ENCODE measurements around the gene FTO.
A peak's percentile ranks its signal among the peaks of the same experiment; 100 is the strongest.

Gene FTO

GRCh38 chr16:54156349-54156748 is 452.4 kb downstream of the FTO start:
- no peak for DNase-seq (ENCODE audit: low read depth in 2 of 2)

GRCh38 chr16:54158986-54159385 is 455.0 kb downstream of the FTO start:
- DNase-seq (ENCODE audit: low read depth in 2 of 2), result no peak

DNA sequence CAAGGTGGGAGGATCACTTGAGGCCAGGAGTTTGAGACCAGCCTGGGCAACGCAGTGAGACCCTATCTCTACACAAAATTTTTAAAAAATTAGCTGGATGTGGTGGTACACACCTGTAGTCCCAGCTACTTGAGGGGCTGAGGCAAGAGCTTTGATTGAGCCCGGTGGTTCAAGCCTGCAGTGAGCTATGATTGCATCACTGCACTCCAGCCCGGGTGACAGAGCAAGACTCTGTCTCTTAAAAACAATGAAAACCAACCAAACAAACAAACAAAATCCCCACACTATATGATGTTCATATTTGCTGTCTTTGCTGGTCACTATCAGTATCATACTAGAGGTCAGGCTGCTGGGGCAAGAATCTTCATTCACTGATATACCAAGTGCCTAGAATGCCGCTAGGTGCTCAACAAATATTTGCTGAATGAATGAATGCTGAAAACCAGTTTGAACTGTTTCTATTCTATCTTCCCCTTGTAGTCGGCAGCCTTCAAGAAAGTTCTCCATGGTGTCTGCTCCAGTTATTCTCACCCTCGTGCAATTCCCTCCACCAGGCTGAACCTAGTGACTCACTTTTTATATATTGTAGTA is 455.6 kb downstream of the FTO start:
- no peak for DNase-seq (ENCODE audit: low read depth in 2 of 2)

DNA sequence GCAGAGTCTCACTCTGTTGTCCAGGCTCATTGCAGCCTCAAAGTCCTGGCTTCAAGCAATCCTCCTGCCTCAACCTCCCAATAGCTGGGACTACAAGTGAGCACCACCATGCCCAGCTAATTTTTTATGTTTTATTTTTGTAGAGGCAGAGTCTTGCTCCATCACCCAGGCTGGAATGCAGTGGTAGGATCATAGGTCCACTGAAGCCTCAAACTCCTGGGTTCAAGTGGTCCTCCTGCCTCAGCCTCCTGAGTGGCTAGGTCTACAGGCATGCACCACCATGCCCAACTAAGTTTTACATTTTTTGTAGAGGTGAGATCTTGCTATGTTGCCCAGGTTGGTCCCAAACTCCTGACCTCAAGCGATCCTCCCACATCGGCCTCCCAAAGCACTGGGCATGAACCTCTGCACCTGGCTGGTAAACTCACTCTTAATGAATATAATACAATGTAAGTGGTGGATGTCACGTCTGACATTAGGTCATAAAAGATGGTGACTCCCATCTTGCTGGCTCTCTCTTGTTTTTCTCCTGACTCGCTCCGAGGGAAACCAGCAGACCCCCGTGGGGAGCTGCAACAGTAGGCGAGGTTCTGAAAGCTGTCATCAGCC is 456.4 kb downstream of the FTO start:
- DNase-seq (ENCODE audit: low read depth in 2 of 2), result no peak

GRCh38 chr16:54160939-54161897 is 457.3 kb downstream of the FTO start:
- no peak for DNase-seq (ENCODE audit: low read depth in 2 of 2)

DNA sequence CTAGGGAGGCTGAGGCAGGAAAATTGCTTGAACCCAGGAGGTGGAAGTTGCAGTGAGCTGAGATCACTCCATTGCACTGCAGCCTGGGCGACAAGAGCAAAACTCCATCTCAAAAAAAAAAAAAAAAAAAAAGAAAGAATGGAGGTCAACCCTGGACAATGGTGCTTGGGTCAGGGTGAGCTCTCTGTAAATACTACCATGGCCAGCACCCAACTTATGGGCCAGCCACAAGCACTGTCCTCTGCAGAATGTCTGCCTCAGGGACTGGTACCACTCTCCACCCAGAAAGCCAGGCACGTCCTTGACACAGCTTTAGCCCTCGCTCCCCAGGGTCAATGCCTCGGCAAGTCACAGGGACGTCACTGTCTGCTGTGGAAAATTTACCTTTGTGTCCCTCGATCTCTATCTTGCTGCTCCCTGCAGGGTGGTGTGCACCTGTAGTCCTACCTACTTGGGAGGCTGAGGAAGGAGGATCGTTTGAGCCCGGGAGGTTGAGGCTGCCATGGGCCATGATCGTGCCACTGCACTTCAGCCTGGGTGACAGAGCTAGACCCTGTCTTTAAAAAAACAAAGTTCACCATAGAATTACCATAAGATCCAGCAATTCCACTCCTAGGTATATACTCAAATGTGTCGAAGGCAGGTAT is 459.4 kb downstream of the FTO start:
- DNase-seq (ENCODE audit: low read depth in 2 of 2), result no peak

DNA sequence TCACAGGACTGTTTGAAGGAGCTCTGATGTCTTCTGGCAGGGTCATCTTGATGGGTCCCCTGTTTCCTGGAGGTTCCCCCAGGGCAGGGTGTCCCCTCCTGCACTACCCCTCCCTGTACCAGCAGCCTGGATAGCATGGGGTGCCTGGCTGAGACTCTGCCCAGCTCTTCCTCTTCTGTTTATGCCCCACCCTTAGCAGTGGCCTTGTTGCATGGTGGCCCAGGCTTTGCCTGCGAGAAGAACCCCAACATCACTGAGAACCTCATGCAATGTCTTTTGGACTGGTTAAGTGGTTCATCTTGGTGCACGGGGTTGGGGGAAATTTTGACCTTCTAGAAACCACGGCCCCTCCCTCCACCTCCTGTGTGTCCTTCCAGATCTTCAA is 460.8 kb downstream of the FTO start:
- DNase-seq (ENCODE audit: low read depth in 2 of 2), result no peak

GRCh38 chr16:54165174-54165911 is 461.4 kb downstream of the FTO start:
- DNase-seq (ENCODE audit: low read depth in 2 of 2), result no peak

- DNase-seq (ENCODE audit: low read depth in 2 of 2), result no peak
Measured at GRCh38 chr16:54165912-54166865, 462.2 kb downstream of the FTO start.

GRCh38 chr16:54169112-54169511 is 465.2 kb downstream of the FTO start:
- DNase-seq (ENCODE audit: low read depth in 2 of 2), result no peak

GRCh38 chr16:54171626-54172537 is 467.9 kb downstream of the FTO start:
- DNase-seq (ENCODE audit: low read depth in 2 of 2), result peak; percentile 78 to 79

GRCh38 chr16:54173490-54173889 is 469.5 kb downstream of the FTO start:
- DNase-seq (ENCODE audit: low read depth in 2 of 2), result no peak

DNA sequence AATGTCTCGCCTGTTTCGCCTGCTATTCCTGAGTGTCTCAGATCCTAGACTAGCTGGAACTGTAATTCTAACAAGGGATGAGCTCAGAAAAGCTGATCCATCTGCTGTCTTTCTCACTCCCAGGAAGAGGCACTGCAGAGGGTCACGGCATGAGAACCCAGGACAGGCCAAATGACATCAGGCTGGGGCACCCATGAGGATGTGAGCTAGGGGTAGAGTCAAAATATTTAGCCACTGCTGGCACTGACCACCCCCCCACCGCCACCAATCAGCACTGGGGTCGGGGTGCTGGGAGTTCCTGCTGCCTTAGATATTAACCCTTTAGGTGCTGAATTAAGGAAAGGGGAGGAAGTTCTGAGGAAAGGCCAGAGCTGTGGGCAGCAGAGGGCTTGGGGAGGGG is 470.2 kb downstream of the FTO start:
- no peak for DNase-seq (ENCODE audit: low read depth in 2 of 2)

DNA sequence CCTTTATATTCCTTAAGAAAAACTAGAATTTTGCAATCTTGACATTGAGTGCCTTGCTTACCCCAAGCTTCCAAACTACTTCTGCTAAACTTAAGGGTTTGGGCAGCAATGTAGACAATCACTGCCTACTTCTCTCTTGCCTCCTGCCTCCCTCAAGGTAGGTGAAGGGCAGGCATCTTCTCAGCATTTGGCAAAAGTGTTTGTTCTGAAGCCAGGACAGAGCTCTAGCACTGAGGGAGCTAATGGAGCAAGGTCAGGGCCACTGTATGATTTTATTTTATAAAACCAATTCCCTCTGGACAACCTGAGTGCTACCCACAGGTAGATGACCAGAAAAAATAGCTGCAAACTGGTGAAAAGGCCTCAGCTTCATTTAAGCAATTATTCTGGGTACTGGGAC is 470.8 kb downstream of the FTO start:
- DNase-seq (ENCODE audit: low read depth in 2 of 2), result no peak

DNA sequence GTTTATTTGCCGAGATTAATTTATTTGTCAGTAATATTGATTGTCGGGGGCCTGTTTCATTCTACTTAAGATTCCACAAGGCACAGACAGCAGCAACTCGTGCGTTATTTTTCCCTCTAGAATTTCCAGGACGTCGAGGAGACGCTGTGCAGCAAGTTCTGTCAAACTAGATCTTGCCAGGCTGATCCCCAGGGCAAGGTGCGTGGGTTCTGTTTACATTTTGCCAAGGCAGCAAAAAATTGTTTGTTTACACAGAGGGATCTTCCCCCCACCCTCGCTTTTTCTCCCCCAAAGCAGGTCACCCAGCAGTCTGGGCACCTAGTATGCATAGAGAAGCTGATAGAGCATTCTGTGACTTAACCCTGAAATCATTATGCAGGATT is 471.2 kb downstream of the FTO start:
- DNase-seq (ENCODE audit: low read depth in 2 of 2), result no peak

- no peak for DNase-seq (ENCODE audit: low read depth in 2 of 2)
Measured at GRCh38 chr16:54175552-54176375, 471.8 kb downstream of the FTO start.

DNA sequence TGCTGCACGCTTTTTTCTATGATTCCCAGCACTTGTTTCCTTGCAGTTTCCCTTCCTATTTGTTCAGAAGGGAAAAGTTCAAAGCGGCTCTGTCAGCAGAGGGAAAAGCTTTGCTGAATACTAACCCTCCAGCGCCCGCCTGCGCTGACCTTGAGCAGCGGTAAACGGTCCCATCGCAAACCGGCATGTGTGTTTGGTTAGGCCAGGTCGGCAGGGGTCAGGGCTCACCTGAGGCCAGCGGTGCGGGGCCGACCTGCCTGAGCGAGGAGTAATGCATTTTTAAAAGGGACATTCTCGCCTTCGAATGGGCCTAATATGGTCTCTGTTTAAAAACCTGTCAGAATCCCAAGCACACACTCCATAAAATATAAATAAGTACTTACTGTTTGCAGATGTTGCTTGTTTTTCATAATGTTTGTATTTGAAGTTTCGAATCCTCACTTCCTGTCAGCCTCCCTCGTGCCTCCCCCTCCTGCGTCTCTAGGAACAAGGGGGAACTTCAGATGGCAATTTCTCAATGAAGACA is 472.5 kb downstream of the FTO start:
- no peak for DNase-seq (ENCODE audit: low read depth in 2 of 2)

All from fibroblast of skin of left quadriceps (primary cell).